ENCODE measurements around the gene MFNG. TPM values are rescaled to one million over a fixed set of nuclear protein-coding genes. Genes with fewer than 3 reads are reported as not detected.
A peak's percentile ranks its signal among the peaks of the same experiment; 100 is the strongest.

MFNG gene
- total RNA-seq, 1 experiment from 2014 or later = 4.5 TPM

GRCh38 chr22:37445501-37445900, 40.7 kb downstream of the MFNG start:
- H3K9me2 ChIP-seq (ENCODE audit: insufficient read depth) = no peaks in the 10 kb centered on the region
- ATAC-seq = no peak
- H3K36me3 ChIP-seq (ENCODE audit: control insufficient read depth in 1 of 2, insufficient read depth in 2 of 2, low read length in 2 of 2) = no peaks in the 10 kb centered on the region
- POLR2A ChIA-PET = interaction anchor here (0.7 to 1.2 kb wide), 2 partner anchors 9 to 21 kb away, joined by 3 to 4 read pairs; no protein-coding TSS in a partner anchor
- no peak overlapping the region for H2AFZ ChIP-seq (ENCODE audit: low read depth, low read length, poor library complexity, severe bottlenecking)
- TF ChIP-seq SRF (IDR thresholded peaks at IDR 0.05; ENCODE audit: low read depth) (no peak), POLR2A (IDR thresholded peaks at IDR 0.05; ENCODE audit: borderline replicate concordance, extremely low read depth, insufficient read depth, insufficient read length) (no peak), ZFX (IDR thresholded peaks at IDR 0.05) (no peak), ZNF274 (IDR thresholded peaks at IDR 0.05; ENCODE audit: low read depth, low read length) (no peak), EGR1 (IDR thresholded peaks at IDR 0.05; ENCODE audit: low read depth) (no peak), ELF1 (IDR thresholded peaks at IDR 0.05; ENCODE audit: borderline replicate concordance, low read depth) (no peak), EZH2 (IDR thresholded peaks at IDR 0.05) (no peak), FOSL1 (IDR thresholded peaks at IDR 0.05; ENCODE audit: low read depth) (no peak), EZH2phosphoT487 (IDR thresholded peaks at IDR 0.05; ENCODE audit: borderline replicate concordance) (no peak)
- no peak overlapping the region for H3K9ac ChIP-seq (ENCODE audit: low read length)
- H3K79me2 ChIP-seq (ENCODE audit: insufficient read depth, low read length) = no peaks in the 10 kb centered on the region
- no peak for DNase-seq (ENCODE audit: low read depth, low spot score)
- H3K4me1 ChIP-seq (ENCODE audit: control insufficient read depth in 1 of 2, insufficient read depth in 2 of 2, low read length in 2 of 2) = peaks cover 32 to 75% of the 10 kb centered on the region in 2 experiments
- no peak overlapping the region for H3K27ac ChIP-seq (ENCODE audit: low read depth, low read length)
- CTCF ChIA-PET = no interaction called here
- intact Hi-C loops (cut with micrococcal nuclease) = no loop called here
- no peaks in the 10 kb centered on the region for H3K27me3 ChIP-seq (ENCODE audit: insufficient read depth, low read length)
- H3K9me3 ChIP-seq (ENCODE audit: control insufficient read depth in 1 of 2, insufficient read depth in 1 of 2, low read depth in 1 of 2, low read length in 2 of 2) = peaks cover 0 to 9% of the 10 kb centered on the region in 2 experiments; a peak in 1 of 4 replicates
- no peak overlapping the region for H3K4me3 ChIP-seq (replicated peaks in 1 of 2; ENCODE audit: low read depth in 1 of 2, low read length in 2 of 2)
- H4K20me1 ChIP-seq (ENCODE audit: insufficient read depth) = no peaks in the 10 kb centered on the region
- no TSS peak for BruUV-seq (replicated peaks)
- RAD21 ChIA-PET (ENCODE audit: low non-redundant PET in 1 of 2, low total read pairs in 2 of 2, uncharacterized antibody in 2 of 2, unreplicated experiment in 2 of 2) = no interaction called here
- H3K4me2 ChIP-seq (ENCODE audit: low read length) = no peak overlapping the region

GRCh38 chr22:37443977-37444376, 42.2 kb downstream of the MFNG start:
- ChIA-PET CTCF (interaction anchor here (1.7 kb wide), 1 partner anchor 127 kb away, joined by 6 read pairs; no protein-coding TSS in a partner anchor), RAD21 (ENCODE audit: low non-redundant PET in 1 of 2, low total read pairs in 2 of 2, uncharacterized antibody in 2 of 2, unreplicated experiment in 2 of 2) (no interaction called here), POLR2A (interaction anchor here (1.3 kb wide), 1 partner anchor 126 kb away, joined by 3 read pairs; no protein-coding TSS in a partner anchor)
- Histone ChIP-seq H3K36me3 (ENCODE audit: control insufficient read depth in 1 of 2, insufficient read depth in 2 of 2, low read length in 2 of 2) (no peaks in the 10 kb centered on the region), H3K79me2 (ENCODE audit: insufficient read depth, low read length) (no peaks in the 10 kb centered on the region), H4K20me1 (ENCODE audit: insufficient read depth) (no peaks in the 10 kb centered on the region), H3K4me2 (ENCODE audit: low read length) (peak overlapping the region; percentile 74), H2AFZ (ENCODE audit: low read depth, low read length, poor library complexity, severe bottlenecking) (no peak overlapping the region), H3K27ac (ENCODE audit: low read depth, low read length) (peak overlapping the region; percentile 33; the same call in 1 of the 2 replicates), H3K9me2 (ENCODE audit: insufficient read depth) (no peaks in the 10 kb centered on the region), H3K9me3 (ENCODE audit: control insufficient read depth in 1 of 2, insufficient read depth in 1 of 2, low read depth in 1 of 2, low read length in 2 of 2) (peaks cover 0 to 14% of the 10 kb centered on the region in 2 experiments; a peak in 1 of 4 replicates), H3K27me3 (ENCODE audit: insufficient read depth, low read length) (no peaks in the 10 kb centered on the region), H3K4me3 (replicated peaks in 1 of 2; ENCODE audit: low read depth in 1 of 2, low read length in 2 of 2) (no peak overlapping the region), H3K4me1 (ENCODE audit: control insufficient read depth in 1 of 2, insufficient read depth in 2 of 2, low read length in 2 of 2) (peaks cover 31 to 64% of the 10 kb centered on the region in 2 experiments), H3K9ac (ENCODE audit: low read length) (peak overlapping the region; percentile 15)
- intact Hi-C loops (cut with micrococcal nuclease) = no loop called here
- BruUV-seq (replicated peaks) = no TSS peak
- TF ChIP-seq SP1 (IDR thresholded peaks at IDR 0.05; ENCODE audit: low read depth) (peak; percentile 61; the same call in 1 of the 2 replicates), YY1 (IDR thresholded peaks at IDR 0.05; ENCODE audit: extremely low read depth, insufficient replicate concordance, low read depth, low read length) (no peak), ZNF274 (IDR thresholded peaks at IDR 0.05; ENCODE audit: low read depth, low read length) (no peak), EZH2phosphoT487 (IDR thresholded peaks at IDR 0.05; ENCODE audit: borderline replicate concordance) (no peak), CEBPB (IDR thresholded peaks at IDR 0.05; ENCODE audit: low read depth) (peak; percentile 79; the same call in 1 of the 2 replicates), EGR1 (IDR thresholded peaks at IDR 0.05; ENCODE audit: low read depth) (0 out of 2 replicates have a peak, but pooled peaks have one; percentile 6), FOSL1 (IDR thresholded peaks at IDR 0.05; ENCODE audit: low read depth) (peak; percentile 66), JUND (IDR thresholded peaks at IDR 0.05) (peak; percentile 68), SIN3A (IDR thresholded peaks at IDR 0.05; ENCODE audit: low read depth) (no peak), MAX (IDR thresholded peaks at IDR 0.05) (peak; percentile 29; the same call in 1 of the 2 replicates), TCF7L2 (IDR thresholded peaks at IDR 0.05; ENCODE audit: borderline replicate concordance, extremely low read depth, insufficient read depth, insufficient read length) (no peak), CBX3 (IDR thresholded peaks at IDR 0.05; ENCODE audit: low read depth) (peak; percentile 19; the same call in 1 of the 2 replicates), REST (IDR thresholded peaks at IDR 0.05; ENCODE audit: low read depth) (no peak)
- TF ChIP-seq, protein P1, sequence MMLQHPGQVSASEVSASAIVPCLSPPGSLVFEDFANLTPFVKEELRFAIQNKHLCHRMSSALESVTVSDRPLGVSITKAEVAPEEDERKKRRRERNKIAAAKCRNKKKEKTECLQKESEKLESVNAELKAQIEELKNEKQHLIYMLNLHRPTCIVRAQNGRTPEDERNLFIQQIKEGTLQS (IDR thresholded peaks at IDR 0.05) = no peak
- peak; percentile 29; the same call in 1 of the 2 replicates for ATAC-seq
- peak; percentile 47 for DNase-seq (ENCODE audit: low read depth, low spot score)

Measured in HCT116 (cell line).